HG03469 (cell line): ENCODE measurements around the gene PELI2.
A peak's percentile ranks its signal among the peaks of the same experiment; 100 is the strongest.

Source experiments
- ATAC-seq: cut with Tn5 transposase; IDR thresholded peaks from one replicate; pipeline ENCODE4 v1.9.1; 2021; ENCODE audit warnings: mild to moderate bottlenecking, moderate library complexity, moderate number of reproducible peaks; ENCODE audit not compliant: unreplicated experiment

PELI2 gene

GRCh38 chr14:56118611-56119181 lies 485 bp downstream of the PELI2 start:
- ATAC-seq, result peak; percentile 11

- no peak for ATAC-seq
These were observed 1.2 kb downstream of the PELI2 start for GRCh38 chr14:56119201-56119981.

GRCh38 chr14:56120091-56120691 lies 2.0 kb downstream of the PELI2 start:
- no peak for ATAC-seq

- ATAC-seq, result no peak
These were observed 3.6 kb downstream of the PELI2 start for GRCh38 chr14:56121816-56122215.

GRCh38 chr14:56122301-56122700 lies 4.1 kb downstream of the PELI2 start:
- no peak for ATAC-seq

GRCh38 chr14:56124327-56124726 lies 6.1 kb downstream of the PELI2 start:
- ATAC-seq, result no peak

GRCh38 chr14:56125772-56126636 lies 7.8 kb downstream of the PELI2 start:
- no peak for ATAC-seq

GRCh38 chr14:56126637-56126913 lies 8.4 kb downstream of the PELI2 start:
- no peak for ATAC-seq

- no peak for ATAC-seq
These were observed 8.9 kb downstream of the PELI2 start for GRCh38 chr14:56127156-56127555.

- no peak for ATAC-seq
These were observed 10.9 kb downstream of the PELI2 start for GRCh38 chr14:56129092-56129491.

GRCh38 chr14:56129933-56130332 lies 11.7 kb downstream of the PELI2 start:
- no peak for ATAC-seq

GRCh38 chr14:56131004-56131864 lies 13.0 kb downstream of the PELI2 start:
- no peak for ATAC-seq

GRCh38 chr14:56131865-56132833 lies 13.9 kb downstream of the PELI2 start:
- no peak for ATAC-seq

- no peak for ATAC-seq
These were observed 15.3 kb downstream of the PELI2 start for GRCh38 chr14:56133547-56133946.

GRCh38 chr14:56135001-56135400 lies 16.8 kb downstream of the PELI2 start:
- no peak for ATAC-seq

- ATAC-seq, result no peak
These were observed 17.5 kb downstream of the PELI2 start for GRCh38 chr14:56135668-56136067.

GRCh38 chr14:56136571-56137452 lies 18.6 kb downstream of the PELI2 start:
- no peak for ATAC-seq

GRCh38 chr14:56137453-56137807 lies 19.2 kb downstream of the PELI2 start:
- ATAC-seq, result no peak

- ATAC-seq, result no peak
These were observed 19.6 kb downstream of the PELI2 start for GRCh38 chr14:56137849-56138248.
